Stimulated activated naive CD4-positive, alpha-beta T cell treated with Interleukin-2 at 50 U/mL for 16 hours (primary cell): ENCODE data around the gene MEMO1.
"Not testable (repeated sequence)": the region's sequence is repeated elsewhere in the genome, so short reads cannot be mapped to it uniquely, and the experiment has no call there.

Source experiments
- DNase-seq: peaks from one replicate; lab custom pipeline; 2025; lab: John Stamatoyannopoulos, UW

MEMO1 gene

GRCh38 chr2:32010670-32011484, at the start of gene MEMO1:
Gene MEMO1, minus strand, starts transcription at chr2:32011008. Its CDS starts 761 bp downstream, at chr2:32010247.
- DNase-seq = peak; percentile 93

- DNase-seq = no peak
Measured at GRCh38 chr2:32060266-32060665, 49.5 kb upstream of the MEMO1 start.

- no peak for DNase-seq
Measured at GRCh38 chr2:32058130-32058529, 47.3 kb upstream of the MEMO1 start.

GRCh38 chr2:32054583-32054982, 43.8 kb upstream of the MEMO1 start:
- not testable (repeated sequence) for DNase-seq

- no peak for DNase-seq
Measured at GRCh38 chr2:32051836-32052439, 41.1 kb upstream of the MEMO1 start.

GRCh38 chr2:32043561-32043960, 32.8 kb upstream of the MEMO1 start:
- DNase-seq = no peak

- peak; percentile 89 for DNase-seq
Measured at GRCh38 chr2:32039447-32040219, 28.8 kb upstream of the MEMO1 start, which contains the start of gene DPY30. Gene DPY30, minus strand, starts transcription at chr2:32039805. Its CDS starts 349 bp downstream, at chr2:32039456.

GRCh38 chr2:32034198-32034887, 23.5 kb upstream of the MEMO1 start:
- DNase-seq = not testable (repeated sequence)

GRCh38 chr2:32018789-32019482, 8.1 kb upstream of the MEMO1 start:
- not testable (repeated sequence) for DNase-seq

- no peak for DNase-seq
Measured at GRCh38 chr2:32012872-32013271, 2.1 kb upstream of the MEMO1 start.

GRCh38 chr2:32011485-32011960, 715 bp upstream of the MEMO1 start:
- DNase-seq = no peak

- peak; percentile 74 for DNase-seq
Measured at GRCh38 chr2:32010280-32010669, 533 bp downstream of the MEMO1 start.

GRCh38 chr2:32009516-32010256, 1.1 kb downstream of the MEMO1 start:
- DNase-seq = peak; percentile 18

GRCh38 chr2:32008805-32009515, 1.8 kb downstream of the MEMO1 start:
- DNase-seq = peak; percentile 18

- no peak for DNase-seq
Measured at GRCh38 chr2:32007121-32007391, 3.8 kb downstream of the MEMO1 start.

- no peak for DNase-seq
Measured at GRCh38 chr2:32005371-32005976, 5.3 kb downstream of the MEMO1 start.

- DNase-seq = no peak
Measured at GRCh38 chr2:32003791-32004190, 7.0 kb downstream of the MEMO1 start.

GRCh38 chr2:32002406-32002805, 8.4 kb downstream of the MEMO1 start:
- no peak for DNase-seq

- DNase-seq = no peak
Measured at GRCh38 chr2:31999438-31999837, 11.4 kb downstream of the MEMO1 start.
